Lower leg skin (tissue), 4 donors: ENCODE results near the gene RPS27. TPM values are rescaled to one million over a fixed set of nuclear protein-coding genes. Genes with fewer than 3 reads are reported as not detected.

Experiments
- DNase-seq, 2 donors: peaks; one replicate each; pipeline ENCODE4 v3.0.0-alpha.2; 2019; ENCODE audit warnings: low spot score in 2 of 2
- H3K4me3 ChIP-seq: fragments of 200-600 bp; sonication (generic); 2 replicates; pipeline ENCODE4 v1.5.1; 2017; ENCODE audit warnings: mild to moderate bottlenecking, low read depth; ENCODE audit not compliant: poor library complexity, severe bottlenecking
- POLR2A ChIP-seq, 2 donors: fragments of 450-650 bp; IDR thresholded peaks; one replicate each; pipeline ENCODE4 v1.6.1; 2016 to 2017; ENCODE audit warnings: antibody characterized with exemption in 2 of 2, mild to moderate bottlenecking in 1 of 2, moderate library complexity in 1 of 2
- WGBS, 2 donors: methylation state at CpG; one replicate each; pipeline ENCODE4 v1.1.5; 2018; 5-methylcytosine and 5-hydroxymethylcytosine counted together
- intact Hi-C: fragments of 100-400 bp; cut with DNase I; formaldehyde crosslinking; loops from one replicate; pipeline ENCODE4 v1.15.0; 2023; ENCODE audit warnings: low total_unique reads
- total RNA-seq, 4 donors: library from RNA; depleted of rRNA; stranded (reverse); fragments of >200 nt; gene quantifications; one replicate each; pipeline ENCODE4 v1.1.0, GENCODE V29; 2016
- TF ChIP-seq, protein P1 (sequence below), 3 donors: fragments of 450-650 bp; IDR thresholded peaks; one replicate each; pipeline ENCODE4 v1.5.1; 2016; ENCODE audit warnings: antibody characterized with exemption in 3 of 3, mild to moderate bottlenecking in 3 of 3, moderate library complexity in 2 of 3

Gene RPS27
- total RNA-seq, 4 donors from 2014 or later: 2,137 to 3,917 (median 3,283) TPM

DNA sequence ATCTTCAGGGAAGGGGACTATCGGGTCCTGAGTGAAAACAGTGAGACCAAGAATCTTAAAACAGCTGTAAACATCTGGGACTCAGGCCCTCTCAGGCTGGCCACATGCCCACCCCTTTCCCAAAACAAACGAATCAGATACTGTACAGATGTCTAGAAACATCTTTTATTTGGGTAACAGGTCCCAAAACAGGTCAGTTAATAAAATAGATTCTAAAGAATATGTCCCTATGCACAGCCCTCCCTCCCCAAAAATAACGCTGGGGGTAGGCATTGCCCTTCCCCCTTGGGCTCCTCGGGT is 31.7 kb upstream of the RPS27 start:
- no peak overlapping the region for H3K4me3 ChIP-seq
- DNase-seq: no peak
- WGBS, 2 donors: 14% methylated on average over 4 of the region's 4 CpGs
- no peak for TF ChIP-seq POLR2A (IDR thresholded peaks at IDR 0.05)
- TF ChIP-seq, protein P1, sequence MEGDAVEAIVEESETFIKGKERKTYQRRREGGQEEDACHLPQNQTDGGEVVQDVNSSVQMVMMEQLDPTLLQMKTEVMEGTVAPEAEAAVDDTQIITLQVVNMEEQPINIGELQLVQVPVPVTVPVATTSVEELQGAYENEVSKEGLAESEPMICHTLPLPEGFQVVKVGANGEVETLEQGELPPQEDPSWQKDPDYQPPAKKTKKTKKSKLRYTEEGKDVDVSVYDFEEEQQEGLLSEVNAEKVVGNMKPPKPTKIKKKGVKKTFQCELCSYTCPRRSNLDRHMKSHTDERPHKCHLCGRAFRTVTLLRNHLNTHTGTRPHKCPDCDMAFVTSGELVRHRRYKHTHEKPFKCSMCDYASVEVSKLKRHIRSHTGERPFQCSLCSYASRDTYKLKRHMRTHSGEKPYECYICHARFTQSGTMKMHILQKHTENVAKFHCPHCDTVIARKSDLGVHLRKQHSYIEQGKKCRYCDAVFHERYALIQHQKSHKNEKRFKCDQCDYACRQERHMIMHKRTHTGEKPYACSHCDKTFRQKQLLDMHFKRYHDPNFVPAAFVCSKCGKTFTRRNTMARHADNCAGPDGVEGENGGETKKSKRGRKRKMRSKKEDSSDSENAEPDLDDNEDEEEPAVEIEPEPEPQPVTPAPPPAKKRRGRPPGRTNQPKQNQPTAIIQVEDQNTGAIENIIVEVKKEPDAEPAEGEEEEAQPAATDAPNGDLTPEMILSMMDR (IDR thresholded peaks at IDR 0.05): no peak
- intact Hi-C loops: no loop called here

DNA sequence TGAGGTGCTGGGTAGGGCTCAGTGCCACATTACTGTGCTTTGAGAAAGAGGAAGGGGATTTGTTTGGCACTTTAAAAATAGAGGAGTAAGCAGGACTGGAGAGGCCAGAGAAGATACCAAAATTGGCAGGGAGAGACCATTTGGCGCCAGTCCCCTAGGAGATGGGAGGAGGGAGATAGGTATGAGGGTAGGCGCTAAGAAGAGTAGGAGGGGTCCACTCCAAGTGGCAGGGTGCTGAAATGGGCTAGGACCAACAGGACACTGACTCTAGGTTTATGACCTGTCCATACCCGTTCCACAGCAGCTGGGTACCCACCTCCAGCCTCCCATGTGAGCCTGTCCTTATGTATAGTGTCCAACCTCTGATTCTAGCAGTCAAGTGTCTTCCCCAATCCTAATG is 31.1 kb upstream of the RPS27 start:
- WGBS, 2 donors: 58 to 77% methylated on average over 3 of the region's 3 CpGs
- intact Hi-C loops: no loop called here
- no peak for DNase-seq
- TF ChIP-seq, protein P1 (IDR thresholded peaks at IDR 0.05): no peak
- TF ChIP-seq POLR2A (IDR thresholded peaks at IDR 0.05): no peak
- no peak overlapping the region for H3K4me3 ChIP-seq

DNA sequence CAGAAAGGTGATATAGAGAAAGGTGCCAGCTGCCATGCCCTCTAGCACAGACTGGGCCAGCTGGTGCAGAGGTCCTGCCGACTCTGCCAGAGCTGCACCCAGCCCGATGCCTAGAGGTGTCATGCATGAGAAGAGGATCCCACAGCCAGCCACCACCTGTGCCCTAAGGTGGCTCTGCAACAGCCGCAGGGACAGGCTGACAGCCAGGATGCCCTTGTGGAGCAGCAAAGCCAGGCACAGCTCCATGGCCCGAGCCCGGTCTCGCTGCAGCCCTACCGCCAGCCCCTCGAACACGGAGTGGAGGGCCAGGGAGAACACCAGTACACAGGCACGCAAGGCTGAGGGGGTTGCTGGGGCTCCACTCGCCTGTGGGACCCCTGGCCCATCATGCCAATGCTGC is 30.4 kb upstream of the RPS27 start:
- TF ChIP-seq POLR2A (IDR thresholded peaks at IDR 0.05): no peak
- TF ChIP-seq, protein P1 (IDR thresholded peaks at IDR 0.05): no peak
- intact Hi-C loops: no loop called here
- no peak for DNase-seq
- WGBS, 2 donors: 56 to 63% methylated on average over 2 to 11 of the region's 11 CpGs
- H3K4me3 ChIP-seq: no peak overlapping the region

DNA sequence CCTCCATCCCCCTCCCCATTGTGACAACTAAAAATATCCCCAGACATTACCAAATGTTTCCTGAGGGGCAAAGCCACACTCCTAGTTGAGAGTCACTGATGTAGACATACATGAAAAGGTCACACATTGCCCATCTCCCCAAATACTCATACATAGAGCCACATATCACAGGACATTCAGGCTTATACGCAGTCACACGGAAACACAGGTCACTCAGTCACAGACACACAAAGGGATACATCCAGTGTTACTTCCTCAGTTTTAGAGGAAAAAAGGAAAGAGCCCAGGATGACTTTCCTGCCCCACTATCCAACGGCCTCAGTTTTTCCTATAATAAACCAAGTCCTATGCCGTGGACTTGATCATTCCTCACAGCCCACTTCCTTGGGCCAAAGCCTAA is 29.1 kb upstream of the RPS27 start:
- no peak overlapping the region for H3K4me3 ChIP-seq
- no peak for TF ChIP-seq POLR2A (IDR thresholded peaks at IDR 0.05)
- TF ChIP-seq, protein P1 (IDR thresholded peaks at IDR 0.05): no peak
- WGBS, 2 donors: 65 to 69% methylated on average over 4 of the region's 4 CpGs
- intact Hi-C loops: no loop called here
- DNase-seq: no peak

DNA sequence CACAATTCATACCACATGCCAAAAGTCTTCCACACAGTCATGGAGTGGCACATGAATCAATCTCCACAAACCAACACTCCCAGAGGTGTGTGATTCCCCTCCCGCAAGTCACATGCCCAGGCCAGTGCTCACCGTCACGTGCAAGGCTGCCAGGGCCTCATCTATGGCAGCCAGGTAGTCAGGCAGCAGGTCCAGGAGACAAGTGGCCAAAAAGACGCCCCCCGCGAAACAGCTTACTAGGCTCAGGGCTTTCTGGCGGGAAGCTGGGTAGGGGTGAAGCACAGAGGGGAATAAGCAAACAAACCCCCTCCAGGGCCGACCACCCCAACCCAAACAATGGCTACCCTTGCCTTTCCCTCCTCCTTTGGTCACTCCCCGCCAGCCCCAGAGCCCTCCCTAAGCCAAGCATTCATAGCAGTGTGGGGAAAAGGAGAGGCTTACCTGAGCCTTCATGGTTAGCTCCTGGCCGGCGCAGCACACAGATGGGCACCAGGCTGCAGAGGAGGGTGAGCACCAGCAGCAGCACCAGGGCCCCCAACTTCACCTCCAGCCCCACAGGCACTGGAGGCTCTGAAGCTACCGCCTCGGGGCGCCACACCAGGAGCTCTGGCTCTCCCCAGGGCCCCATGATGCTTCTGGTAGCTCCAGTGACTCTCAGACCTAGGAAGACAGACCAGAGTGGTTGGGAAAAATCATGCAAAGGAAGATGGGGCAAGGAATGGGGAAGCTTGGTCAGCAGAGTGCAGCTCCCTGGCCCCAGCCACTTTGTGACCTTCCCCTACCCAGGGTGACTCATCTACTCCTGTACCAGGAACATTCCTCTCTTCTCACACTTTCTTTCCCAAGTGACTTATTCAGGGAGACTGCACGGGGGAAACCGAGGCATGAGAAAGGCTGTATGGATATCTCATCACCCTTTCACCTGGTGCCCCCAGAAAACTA is 28.2 kb upstream of the RPS27 start:
- TF ChIP-seq, protein P1 (IDR thresholded peaks at IDR 0.05): no peak
- no peak for TF ChIP-seq POLR2A (IDR thresholded peaks at IDR 0.05)
- intact Hi-C loops: no loop called here
- 27 to 35% methylated on average over 15 to 16 of the region's 16 CpGs for WGBS, 2 donors
- no peak for DNase-seq
- peak overlapping the region; percentile 50 for H3K4me3 ChIP-seq
